Measurements from ENCODE around the gene PITPNC1. TPM values are rescaled to one million over a fixed set of nuclear protein-coding genes. Genes with fewer than 3 reads are reported as not detected.
"Not testable (repeated sequence)": the region's sequence is repeated elsewhere in the genome, so short reads cannot be mapped to it uniquely, and the experiment has no call there.

Gene PITPNC1
- total RNA-seq, 1 donor from 2014 or later, result 19.3 TPM

DNA sequence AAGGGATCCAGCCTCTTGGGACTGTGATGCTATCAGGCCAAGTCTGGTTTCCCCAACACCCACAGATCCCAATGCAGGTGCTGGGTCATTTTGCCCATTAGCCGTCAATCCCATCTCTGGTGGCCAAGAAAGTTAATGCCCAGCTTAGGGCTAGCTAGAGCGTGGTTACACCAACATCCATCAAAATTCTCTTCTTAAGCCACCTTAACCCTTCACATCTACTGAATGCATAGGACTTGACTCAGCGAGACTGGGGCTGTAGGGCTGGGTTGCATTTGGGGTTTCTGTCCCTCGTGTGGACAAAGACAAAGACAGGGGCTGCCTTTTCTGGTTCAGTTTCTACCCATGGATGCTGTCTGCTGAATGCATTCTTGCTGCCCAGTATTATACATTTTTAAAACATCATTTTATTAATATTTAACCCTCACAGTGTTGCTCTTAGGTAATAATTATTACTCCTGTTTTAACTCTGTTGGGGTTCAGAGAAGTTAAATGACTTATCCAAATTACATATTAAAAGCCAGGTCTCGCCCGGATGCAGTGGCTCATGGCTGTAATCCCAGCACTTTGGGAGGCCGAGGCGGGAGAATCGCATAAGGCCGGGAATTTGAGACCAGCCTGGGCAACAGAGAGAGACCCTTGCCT is 199.5 kb downstream of the PITPNC1 start:
- Mint-ChIP-seq H3K9me3 (no peaks in the 10 kb centered on the region), H3K4me1 (peaks cover 60% of the 10 kb centered on the region), H3K4me3 (no peak overlapping the region), H3K27ac (no peak overlapping the region), H3K36me3 (ENCODE audit: low read depth) (peaks cover 6% of the 10 kb centered on the region), H3K27me3 (no peaks in the 10 kb centered on the region)
- DNase-seq, result no peak
- POLR2A ChIA-PET, result interaction anchor here (0.6 kb wide), 2 partner anchors 50 to 108 kb away, joined by 3 to 4 read pairs; no protein-coding TSS in a partner anchor
- TF ChIP-seq, protein P1, sequence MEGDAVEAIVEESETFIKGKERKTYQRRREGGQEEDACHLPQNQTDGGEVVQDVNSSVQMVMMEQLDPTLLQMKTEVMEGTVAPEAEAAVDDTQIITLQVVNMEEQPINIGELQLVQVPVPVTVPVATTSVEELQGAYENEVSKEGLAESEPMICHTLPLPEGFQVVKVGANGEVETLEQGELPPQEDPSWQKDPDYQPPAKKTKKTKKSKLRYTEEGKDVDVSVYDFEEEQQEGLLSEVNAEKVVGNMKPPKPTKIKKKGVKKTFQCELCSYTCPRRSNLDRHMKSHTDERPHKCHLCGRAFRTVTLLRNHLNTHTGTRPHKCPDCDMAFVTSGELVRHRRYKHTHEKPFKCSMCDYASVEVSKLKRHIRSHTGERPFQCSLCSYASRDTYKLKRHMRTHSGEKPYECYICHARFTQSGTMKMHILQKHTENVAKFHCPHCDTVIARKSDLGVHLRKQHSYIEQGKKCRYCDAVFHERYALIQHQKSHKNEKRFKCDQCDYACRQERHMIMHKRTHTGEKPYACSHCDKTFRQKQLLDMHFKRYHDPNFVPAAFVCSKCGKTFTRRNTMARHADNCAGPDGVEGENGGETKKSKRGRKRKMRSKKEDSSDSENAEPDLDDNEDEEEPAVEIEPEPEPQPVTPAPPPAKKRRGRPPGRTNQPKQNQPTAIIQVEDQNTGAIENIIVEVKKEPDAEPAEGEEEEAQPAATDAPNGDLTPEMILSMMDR (IDR thresholded peaks at IDR 0.05), result no peak
- intact Hi-C loops (cut with micrococcal nuclease), result loop anchor here (10.0 kb wide), 1 partner anchor 238 kb away; no protein-coding TSS in a partner anchor
- no peak for ATAC-seq (ENCODE audit: low read depth)
- CTCF ChIA-PET, result no interaction called here

DNA sequence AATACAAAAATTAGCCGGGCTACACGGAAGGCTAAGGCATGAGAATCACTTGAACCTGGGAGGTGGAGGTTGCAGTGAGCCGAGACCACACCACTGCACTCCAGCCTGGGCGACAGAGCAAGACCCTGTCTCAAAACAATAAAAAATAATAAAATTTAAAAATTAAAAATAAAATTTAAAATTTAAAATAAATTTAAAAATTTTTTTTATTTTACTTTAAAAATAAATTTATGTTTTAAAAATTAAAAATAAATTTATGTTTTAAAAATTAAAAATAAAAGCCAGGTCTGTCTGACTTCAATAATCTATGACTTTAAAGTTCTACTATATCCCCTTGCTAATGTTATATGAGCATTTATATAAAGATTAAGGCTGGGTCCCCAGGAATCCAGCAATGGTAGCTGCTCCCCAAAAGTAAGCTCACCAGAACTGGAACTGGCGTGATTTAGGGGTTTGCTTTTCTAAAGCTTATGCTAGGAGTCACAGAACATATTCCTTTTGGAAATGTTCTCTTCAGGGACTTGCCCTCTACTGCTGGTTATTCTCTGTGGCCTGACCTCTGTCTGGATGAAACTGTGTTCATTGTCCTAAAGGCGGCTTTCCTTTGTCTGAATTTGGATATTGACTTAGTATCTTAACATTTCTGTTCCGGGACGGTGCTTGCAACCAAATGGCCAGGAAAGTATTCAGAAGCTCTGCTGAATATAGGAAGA is 200.5 kb downstream of the PITPNC1 start:
- intact Hi-C loops (cut with micrococcal nuclease), result loop anchor here (10.0 kb wide), 1 partner anchor 237 kb away; no protein-coding TSS in a partner anchor
- Mint-ChIP-seq H3K27me3 (no peaks in the 10 kb centered on the region), H3K4me1 (peaks cover 52% of the 10 kb centered on the region), H3K36me3 (ENCODE audit: low read depth) (peaks cover 6% of the 10 kb centered on the region), H3K27ac (peak overlapping the region; percentile 2), H3K9me3 (no peaks in the 10 kb centered on the region), H3K4me3 (peak overlapping the region; percentile 28)
- CTCF ChIA-PET, result no interaction called here
- no peak for DNase-seq
- TF ChIP-seq, protein P1 (IDR thresholded peaks at IDR 0.05), result no peak
- ATAC-seq (ENCODE audit: low read depth), result no peak
- POLR2A ChIA-PET, result interaction anchor here (0.6 kb wide), 2 partner anchors 51 to 109 kb away, joined by 3 to 4 read pairs; no protein-coding TSS in a partner anchor

DNA sequence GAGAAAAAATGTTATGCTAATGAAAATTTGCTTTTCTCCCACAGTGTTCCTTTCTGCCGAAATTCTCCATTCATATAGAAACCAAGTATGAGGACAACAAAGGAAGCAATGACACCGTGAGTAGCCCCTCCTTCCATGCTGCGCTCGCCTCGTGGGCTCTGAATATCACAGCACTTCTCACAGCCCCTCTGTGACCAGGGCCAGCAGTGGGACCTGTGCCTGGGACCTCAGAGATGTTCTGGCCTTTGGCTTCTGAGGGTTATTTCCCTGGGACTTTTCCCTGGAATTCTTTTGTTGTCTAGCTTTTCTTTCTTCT is 201.0 kb downstream of the PITPNC1 start:
- TF ChIP-seq, protein P1 (IDR thresholded peaks at IDR 0.05), result no peak
- ChIA-PET CTCF (no interaction called here), POLR2A (no interaction called here)
- H3K4me1 Mint-ChIP-seq, result peaks cover 48% of the 10 kb centered on the region
- no peak for DNase-seq
- H3K9me3 Mint-ChIP-seq, result no peaks in the 10 kb centered on the region
- H3K27ac Mint-ChIP-seq, result peak overlapping the region; percentile 2
- intact Hi-C loops (cut with micrococcal nuclease), result loop anchor here (10.0 kb wide), 1 partner anchor 237 kb away; no protein-coding TSS in a partner anchor
- ATAC-seq (ENCODE audit: low read depth), result no peak
- no peaks in the 10 kb centered on the region for H3K27me3 Mint-ChIP-seq
- H3K36me3 Mint-ChIP-seq (ENCODE audit: low read depth), result peaks cover 6% of the 10 kb centered on the region
- no peak overlapping the region for H3K4me3 Mint-ChIP-seq

DNA sequence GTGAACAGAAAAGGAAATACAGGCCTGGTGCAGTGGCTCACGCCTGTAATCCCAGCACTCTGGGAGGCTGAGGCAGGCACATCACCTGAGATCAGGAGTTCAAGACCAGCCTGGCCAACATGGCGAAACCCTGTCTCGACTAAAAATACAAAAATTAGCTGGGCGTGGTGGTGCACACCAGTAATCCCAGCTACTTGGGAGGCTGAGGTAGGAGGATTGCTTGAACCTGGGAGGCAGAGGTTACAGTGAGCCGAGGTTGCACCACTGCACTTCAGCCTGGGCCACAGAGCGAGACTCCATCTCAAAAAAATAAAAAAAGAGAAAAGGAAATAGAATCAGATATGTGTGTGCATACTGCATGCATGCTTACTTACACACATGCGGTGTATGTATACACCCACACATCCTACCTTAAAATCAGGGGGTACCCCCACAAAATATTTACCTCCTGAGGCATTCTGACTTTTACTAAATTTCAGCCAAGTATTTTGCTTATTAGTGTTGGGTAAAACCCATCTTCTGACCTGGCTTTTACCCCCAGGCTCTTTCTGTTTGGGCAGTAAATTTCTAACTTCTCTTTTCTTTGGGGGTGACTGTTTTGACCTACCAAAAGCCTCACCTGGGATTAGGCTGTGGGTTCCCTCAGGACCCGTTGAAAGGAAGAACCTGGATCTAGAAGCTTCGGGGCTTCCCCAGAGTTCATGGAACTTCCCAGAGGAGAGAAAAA is 201.8 kb downstream of the PITPNC1 start:
- POLR2A ChIA-PET, result interaction anchor here (0.8 to 0.9 kb wide), 2 partner anchors 9 to 14 kb away, joined by 3 to 6 read pairs; no protein-coding TSS in a partner anchor
- H3K9me3 Mint-ChIP-seq; H3K27me3 Mint-ChIP-seq; CTCF ChIA-PET; H3K36me3 Mint-ChIP-seq (ENCODE audit: low read depth); DNase-seq: not testable (repeated sequence)
- peak; percentile 6 for ATAC-seq (ENCODE audit: low read depth)
- Mint-ChIP-seq H3K27ac (peak overlapping the region; percentile 2), H3K4me1 (peaks cover 43% of the 10 kb centered on the region), H3K4me3 (peak overlapping the region; percentile 15)
- intact Hi-C loops (cut with micrococcal nuclease), result loop anchor here (10.0 kb wide), 1 partner anchor 236 kb away; no protein-coding TSS in a partner anchor

DNA sequence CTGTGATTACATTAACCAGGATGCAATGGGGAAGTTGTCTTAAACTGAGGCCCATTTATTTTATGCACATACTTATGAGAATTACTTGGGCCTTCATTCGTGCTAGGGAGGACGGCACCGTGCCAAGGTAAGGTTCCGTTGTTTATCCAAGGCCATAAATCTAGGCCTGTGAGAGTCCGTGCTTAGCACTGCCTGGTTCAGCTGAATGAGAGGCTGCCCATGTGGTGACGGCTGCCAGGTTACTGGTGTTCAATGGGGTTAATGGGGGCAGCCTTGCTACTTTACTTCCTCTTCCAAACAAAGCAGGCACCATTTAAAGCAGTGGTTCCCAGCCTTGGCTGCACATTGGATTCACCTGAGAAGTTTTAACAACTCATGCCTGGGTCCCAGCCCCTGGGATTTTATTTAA is 205.6 kb downstream of the PITPNC1 start:
- no peak for ATAC-seq (ENCODE audit: low read depth)
- H3K27ac Mint-ChIP-seq, result no peak overlapping the region
- H3K36me3 Mint-ChIP-seq (ENCODE audit: low read depth), result peaks cover 10% of the 10 kb centered on the region
- H3K27me3 Mint-ChIP-seq, result no peaks in the 10 kb centered on the region
- TF ChIP-seq, protein P1 (IDR thresholded peaks at IDR 0.05), result no peak
- CTCF ChIA-PET, result no interaction called here
- H3K9me3 Mint-ChIP-seq, result peaks cover 3% of the 10 kb centered on the region
- DNase-seq, result no peak
- peaks cover 25% of the 10 kb centered on the region for H3K4me1 Mint-ChIP-seq
- POLR2A ChIA-PET, result no interaction called here
- intact Hi-C loops (cut with micrococcal nuclease), result no loop called here
- no peak overlapping the region for H3K4me3 Mint-ChIP-seq
